Neural progenitor cell (in vitro differentiated cells): Measurements from ENCODE around the gene KPNA6. TPM values are rescaled to one million over a fixed set of nuclear protein-coding genes. Genes with fewer than 3 reads are reported as not detected.

Source experiments
- DNase-seq: peaks from one replicate; pipeline ENCODE4 v3.0.0-alpha.2; 2016; ENCODE audit warnings: low spot score
- H2AFZ ChIP-seq: fragments of 200-600 bp; sonication (generic); replicated peaks from 2 replicates; pipeline ENCODE4 v1.6.1; 2016; ENCODE audit warnings: antibody characterized with exemption
- H3F3A ChIP-seq: fragments of 200-600 bp; sonication (generic); 2 replicates; pipeline ENCODE4 v1.6.1; 2016; ENCODE audit warnings: antibody characterized with exemption, low read depth
- H3K27ac ChIP-seq: fragments of 200-600 bp; sonication (generic); 2 replicates; pipeline ENCODE4 v1.5.1; 2016; ENCODE audit warnings: mild to moderate bottlenecking
- H3K27me3 ChIP-seq: fragments of 200-600 bp; sonication (generic); 2 replicates; pipeline ENCODE4 v1.6.1; 2016; ENCODE audit warnings: mild to moderate bottlenecking, moderate library complexity
- H3K36me3 ChIP-seq: fragments of 200-600 bp; sonication (generic); 2 replicates; pipeline ENCODE4 v1.5.1; 2016
- H3K4me1 ChIP-seq: fragments of 200-600 bp; sonication (generic); 2 replicates; pipeline ENCODE4 v1.6.1; 2016; ENCODE audit warnings: mixed run types
- H3K4me2 ChIP-seq: fragments of 200-600 bp; sonication (generic); 2 replicates; pipeline ENCODE4 v1.6.1; 2016
- H3K4me3 ChIP-seq: fragments of 200-600 bp; sonication (generic); 2 replicates; pipeline ENCODE4 v1.5.1; 2016
- H3K79me2 ChIP-seq: fragments of 200-600 bp; sonication (generic); 2 replicates; pipeline ENCODE4 v1.6.1; 2016; ENCODE audit warnings: low read depth
- H3K9ac ChIP-seq: fragments of 200-600 bp; sonication (generic); 2 replicates; pipeline ENCODE4 v1.6.1; 2016
- H3K9me3 ChIP-seq: fragments of 200-600 bp; sonication (generic); 2 replicates; pipeline ENCODE4 v1.5.1; 2016; ENCODE audit warnings: low read depth
- H4K20me1 ChIP-seq: fragments of 200-600 bp; sonication (generic); 2 replicates; pipeline ENCODE4 v1.6.1; 2016; ENCODE audit warnings: low read depth
- H3K27ac Mint-ChIP-seq: 3 replicates; pipeline ENCODE4 v1.8.0; 2021; ENCODE audit warnings: mixed read lengths
- H3K27me3 Mint-ChIP-seq: 2 replicates; pipeline ENCODE4 v1.8.0; 2022; ENCODE audit warnings: low read depth, mild to moderate bottlenecking, inconsistent platforms, moderate library complexity, mixed read lengths; ENCODE audit not compliant: insufficient read depth
- H3K36me3 Mint-ChIP-seq: 3 replicates; pipeline ENCODE4 v1.8.0; 2021; ENCODE audit warnings: mixed read lengths
- H3K4me1 Mint-ChIP-seq: 3 replicates; pipeline ENCODE4 v1.8.0; 2021; ENCODE audit warnings: mixed read lengths
- H3K4me3 Mint-ChIP-seq: 3 replicates; pipeline ENCODE4 v1.8.0; 2021; ENCODE audit warnings: mild to moderate bottlenecking, moderate library complexity, mixed read lengths
- H3K9me3 Mint-ChIP-seq: 3 replicates; pipeline ENCODE4 v1.8.0; 2020; ENCODE audit warnings: mixed read lengths
- EZH2 ChIP-seq: fragments of 200-600 bp; sonication (generic); IDR thresholded peaks from 2 replicates; pipeline ENCODE4 v1.6.1; 2017; ENCODE audit warnings: antibody characterized with exemption, mild to moderate bottlenecking, moderate library complexity
- EZH2phosphoT487 ChIP-seq: fragments of 200-600 bp; sonication (generic); IDR thresholded peaks from 2 replicates; pipeline ENCODE4 v1.6.1; 2017; ENCODE audit warnings: antibody characterized with exemption
- total RNA-seq: library from RNA; depleted of rRNA; stranded (reverse); fragments of >200 nt; gene quantifications from 2 replicates; pipeline ENCODE4 v1.2.3, GENCODE V29; 2015; ENCODE audit warnings: low replicate concordance
- TF ChIP-seq, protein P1 (sequence below): fragments of 200-600 bp; sonication (generic); IDR thresholded peaks from 2 replicates; pipeline ENCODE4 v1.5.1; 2017; ENCODE audit warnings: antibody characterized with exemption, mild to moderate bottlenecking

Gene KPNA6
- 58.5 and 69.3 TPM in 2 replicates for total RNA-seq

DNA sequence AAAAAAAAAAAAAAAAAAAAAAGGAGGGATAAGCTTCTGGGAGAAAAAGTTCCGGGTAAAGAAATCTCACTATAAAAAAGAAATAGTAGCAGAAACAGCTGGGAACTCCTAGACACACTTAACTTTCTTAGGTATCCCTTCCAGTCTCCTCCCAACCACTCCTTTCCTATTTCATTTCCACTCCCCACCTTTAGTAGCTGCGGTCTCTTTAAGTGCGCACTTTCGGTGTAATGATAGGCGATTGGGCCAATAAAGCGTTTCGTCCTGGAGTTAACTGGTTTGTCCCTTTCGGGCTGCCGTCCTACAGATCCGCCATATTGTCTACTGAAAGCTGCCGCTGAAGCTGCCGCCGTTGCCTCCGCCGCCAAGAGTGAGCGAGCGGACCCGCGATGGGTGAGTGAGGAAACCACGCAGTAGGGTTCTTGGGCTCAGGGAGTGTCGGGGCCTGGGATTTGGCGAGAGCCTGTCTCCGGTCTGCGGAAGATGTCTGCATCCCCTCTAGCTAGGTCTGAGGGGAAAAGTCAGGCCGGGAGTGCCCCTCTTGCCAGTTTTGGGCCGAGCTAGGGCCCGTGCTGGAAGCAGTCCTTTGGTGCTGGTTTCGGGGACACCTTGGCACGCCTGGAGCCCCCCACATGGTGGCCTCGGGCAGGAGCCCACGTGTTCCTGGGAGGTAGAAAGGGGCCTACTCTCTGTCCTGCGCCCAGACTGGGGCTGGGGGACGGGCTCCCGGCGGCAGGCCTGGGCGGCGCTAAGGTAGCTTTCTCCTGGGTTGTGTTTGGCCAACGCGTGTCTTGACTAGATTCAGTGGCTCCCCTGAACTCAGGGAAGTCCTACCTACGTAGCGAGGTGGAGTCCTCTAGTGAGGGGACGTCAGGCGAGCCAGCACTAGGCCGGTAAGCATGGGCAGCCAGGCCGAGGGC is at the start of gene KPNA6:
TSS of gene KPNA6 (plus strand) at position 315 of the 920 bp plus-strand sequence. CDS start at position 390, 75 bp downstream.
- no peaks in the 10 kb centered on the region for H3K36me3 Mint-ChIP-seq
- Histone ChIP-seq H3F3A (peaks cover 30% of the 10 kb centered on the region), H3K4me2 (peak within 1 kb of the TSS; percentile 94), H3K9me3 (no peaks in the 10 kb centered on the region), H3K27me3 (no peaks in the 10 kb centered on the region), H2AFZ (peak within 1 kb of the TSS; percentile 90), H3K4me3 (peak within 1 kb of the TSS; percentile 93), H3K9ac (peak within 1 kb of the TSS; percentile 94), H3K79me2 (peaks cover 51% of the 10 kb centered on the region), H4K20me1 (peaks cover 45% of the 10 kb centered on the region), H3K4me1 (peaks cover 5% of the 10 kb centered on the region), H3K36me3 (no peaks in the 10 kb centered on the region), H3K27ac (peak within 1 kb of the TSS; percentile 89)
- TF ChIP-seq EZH2 (no peak), EZH2phosphoT487 (no peak)
- TF ChIP-seq, protein P1, sequence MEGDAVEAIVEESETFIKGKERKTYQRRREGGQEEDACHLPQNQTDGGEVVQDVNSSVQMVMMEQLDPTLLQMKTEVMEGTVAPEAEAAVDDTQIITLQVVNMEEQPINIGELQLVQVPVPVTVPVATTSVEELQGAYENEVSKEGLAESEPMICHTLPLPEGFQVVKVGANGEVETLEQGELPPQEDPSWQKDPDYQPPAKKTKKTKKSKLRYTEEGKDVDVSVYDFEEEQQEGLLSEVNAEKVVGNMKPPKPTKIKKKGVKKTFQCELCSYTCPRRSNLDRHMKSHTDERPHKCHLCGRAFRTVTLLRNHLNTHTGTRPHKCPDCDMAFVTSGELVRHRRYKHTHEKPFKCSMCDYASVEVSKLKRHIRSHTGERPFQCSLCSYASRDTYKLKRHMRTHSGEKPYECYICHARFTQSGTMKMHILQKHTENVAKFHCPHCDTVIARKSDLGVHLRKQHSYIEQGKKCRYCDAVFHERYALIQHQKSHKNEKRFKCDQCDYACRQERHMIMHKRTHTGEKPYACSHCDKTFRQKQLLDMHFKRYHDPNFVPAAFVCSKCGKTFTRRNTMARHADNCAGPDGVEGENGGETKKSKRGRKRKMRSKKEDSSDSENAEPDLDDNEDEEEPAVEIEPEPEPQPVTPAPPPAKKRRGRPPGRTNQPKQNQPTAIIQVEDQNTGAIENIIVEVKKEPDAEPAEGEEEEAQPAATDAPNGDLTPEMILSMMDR, result peak; percentile 2
- no peaks in the 10 kb centered on the region for H3K9me3 Mint-ChIP-seq
- H3K4me3 Mint-ChIP-seq, result peak within 1 kb of the TSS; percentile 100
- H3K27ac Mint-ChIP-seq, result peak within 1 kb of the TSS; percentile 99
- peaks cover 14% of the 10 kb centered on the region for H3K4me1 Mint-ChIP-seq
- peak; percentile 93 for DNase-seq
- H3K27me3 Mint-ChIP-seq, result peaks cover 7% of the 10 kb centered on the region

DNA sequence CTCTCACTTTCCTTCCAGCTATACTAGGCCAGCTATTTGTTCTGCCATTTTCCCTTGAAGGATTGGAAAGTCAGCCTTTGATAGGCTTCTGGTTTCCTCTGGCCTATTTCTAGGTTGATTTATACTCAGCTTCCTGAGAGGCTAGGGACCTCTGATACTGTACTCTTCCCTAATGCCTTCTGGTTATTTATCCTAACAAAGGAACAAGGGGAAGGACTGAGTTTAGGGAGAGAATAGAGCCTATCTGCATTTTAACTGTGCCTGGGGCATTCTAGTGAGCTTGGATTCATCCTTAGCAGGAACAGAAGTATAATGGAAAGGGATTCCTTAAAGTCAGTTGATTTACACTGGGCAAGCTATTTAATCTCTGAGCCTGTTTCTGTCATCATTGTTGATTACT is 46.9 kb upstream of the KPNA6 start:
- H3K9me3 Mint-ChIP-seq, result no peaks in the 10 kb centered on the region
- peaks cover 11% of the 10 kb centered on the region for H4K20me1 ChIP-seq
- peaks cover 32% of the 10 kb centered on the region for H3K36me3 Mint-ChIP-seq
- no peak overlapping the region for H3K27ac Mint-ChIP-seq
- peaks cover 29% of the 10 kb centered on the region for H3K4me1 Mint-ChIP-seq
- H3F3A ChIP-seq, result peaks cover 81% of the 10 kb centered on the region
- TF ChIP-seq, protein P1, result no peak
- TF ChIP-seq EZH2 (no peak), EZH2phosphoT487 (no peak)
- no peaks in the 10 kb centered on the region for H3K27me3 ChIP-seq
- H3K4me3 Mint-ChIP-seq, result no peak overlapping the region
- no peak overlapping the region for H2AFZ ChIP-seq
- H3K4me3 ChIP-seq, result no peak overlapping the region
- H3K79me2 ChIP-seq, result peaks cover 3% of the 10 kb centered on the region
- no peaks in the 10 kb centered on the region for H3K27me3 Mint-ChIP-seq
- no peak overlapping the region for H3K9ac ChIP-seq
- no peak overlapping the region for H3K4me2 ChIP-seq
- H3K4me1 ChIP-seq, result no peaks in the 10 kb centered on the region
- H3K27ac ChIP-seq, result peak overlapping the region; percentile 81
- DNase-seq, result no peak
- no peaks in the 10 kb centered on the region for H3K9me3 ChIP-seq
- H3K36me3 ChIP-seq, result peaks cover 12% of the 10 kb centered on the region

DNA sequence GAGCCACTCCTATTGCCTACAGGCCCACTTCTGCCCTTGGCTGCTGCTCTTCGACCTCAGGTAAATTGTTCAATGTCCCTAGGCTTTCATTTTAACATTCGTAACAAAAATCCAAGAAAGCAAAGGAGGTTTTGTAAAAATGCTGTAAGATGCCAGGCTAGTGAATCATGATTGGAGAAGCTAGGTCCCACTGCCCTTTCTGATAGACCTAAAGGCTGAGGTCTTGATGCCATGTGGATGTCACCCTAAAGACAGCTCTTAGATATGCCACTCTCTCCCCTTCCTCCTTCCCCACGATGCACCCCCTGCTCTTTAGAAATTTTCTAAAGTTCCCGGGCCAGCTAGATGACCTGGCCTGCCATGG is 45.0 kb upstream of the KPNA6 start:
- H3K4me1 ChIP-seq, result no peaks in the 10 kb centered on the region
- no peak for DNase-seq

More for the DNA sequence above, 45.0 kb upstream of the KPNA6 start:
- Histone ChIP-seq H3F3A (peaks cover 85% of the 10 kb centered on the region), H3K27me3 (no peaks in the 10 kb centered on the region), H3K4me3 (no peak overlapping the region), H3K27ac (peak overlapping the region; percentile 47), H2AFZ (no peak overlapping the region), H3K36me3 (peaks cover 7% of the 10 kb centered on the region), H4K20me1 (peaks cover 11% of the 10 kb centered on the region), H3K9me3 (no peaks in the 10 kb centered on the region), H3K4me2 (no peak overlapping the region), H3K79me2 (no peaks in the 10 kb centered on the region), H3K9ac (no peak overlapping the region)
- Mint-ChIP-seq H3K27ac (peak overlapping the region; percentile 98), H3K9me3 (no peaks in the 10 kb centered on the region), H3K4me1 (peaks cover 29% of the 10 kb centered on the region), H3K27me3 (peaks cover 6% of the 10 kb centered on the region), H3K36me3 (peaks cover 23% of the 10 kb centered on the region), H3K4me3 (no peak overlapping the region)
- TF ChIP-seq EZH2phosphoT487 (no peak), EZH2 (no peak)
- TF ChIP-seq, protein P1, result no peak
